Activated CD4-positive, alpha-beta T cell treated with anti-CD3 and anti-CD28 coated beads for 36 hours (primary cell): Measurements from ENCODE around the gene STOML1. TPM values are rescaled to one million over a fixed set of nuclear protein-coding genes. Genes with fewer than 3 reads are reported as not detected.

Experiments used
- ATAC-seq: fragments of 200-7000 bp; cut with Tn5 transposase; one replicate; pipeline ENCODE4 v1.10.0; 2021; ENCODE audit warnings: mild to moderate bottlenecking, moderate library complexity
- CTCF ChIA-PET: fragments of 350-600 bp; sonication (Branson Sonifier 250); formaldehyde crosslinking; loops from one replicate; lab custom pipeline; 2021; ENCODE audit warnings: antibody characterized with exemption; lab: Charles Lee
- POLR2A ChIA-PET: fragments of 350-600 bp; sonication (Branson Sonifier 250); formaldehyde crosslinking; loops from one replicate; lab custom pipeline; 2021; ENCODE audit warnings: antibody characterized with exemption, inconsistent platforms; lab: Charles Lee
- DNase-seq: peaks from one replicate; pipeline ENCODE4 v3.0.0-alpha.2; 2020
- H3K27ac Mint-ChIP-seq: one replicate; pipeline ENCODE4 v1.8.0; 2021; ENCODE audit warnings: mixed read lengths
- H3K27me3 Mint-ChIP-seq: one replicate; pipeline ENCODE4 v1.8.0; 2021; ENCODE audit warnings: mixed read lengths
- H3K36me3 Mint-ChIP-seq: one replicate; pipeline ENCODE4 v1.8.0; 2021; ENCODE audit warnings: low read depth, mixed read lengths
- H3K4me1 Mint-ChIP-seq: one replicate; pipeline ENCODE4 v1.8.0; 2021; ENCODE audit warnings: mixed read lengths
- H3K4me3 Mint-ChIP-seq: one replicate; pipeline ENCODE4 v1.8.0; 2021; ENCODE audit warnings: mild to moderate bottlenecking, moderate library complexity, mixed read lengths
- H3K9me3 Mint-ChIP-seq: one replicate; pipeline ENCODE4 v1.8.0; 2021; ENCODE audit warnings: low read depth, mixed read lengths
- intact Hi-C, 2 experiments: fragments of 100-400 bp; cut with DNase I in 1 of 2; cut with micrococcal nuclease in 1 of 2; formaldehyde crosslinking; loops; one replicate each; pipeline versions ENCODE4 v1.14.2 to v1.15.1; 2022 to 2024; cut with DNase I, micrococcal nuclease
- total RNA-seq, 2 experiments: library from RNA; stranded (reverse); gene quantifications; one replicate each; pipeline ENCODE4 v1.2.3, GENCODE V29; 2021

The STOML1 gene
- total RNA-seq, 2 experiments from 2014 or later, result 6.3 to 7.1 TPM

- Mint-ChIP-seq H3K4me3 (peak overlapping the region; percentile 91), H3K27ac (peak overlapping the region; percentile 98), H3K4me1 (peaks cover 67% of the 10 kb centered on the region), H3K9me3 (no peaks in the 10 kb centered on the region), H3K36me3 (peaks cover 23% of the 10 kb centered on the region), H3K27me3 (no peaks in the 10 kb centered on the region)
- ChIA-PET POLR2A (interaction anchor here (1.0 to 1.8 kb wide), 4 partner anchors 12 to 466 kb away, joined by 3 to 7 read pairs (median 5); partner anchors contain the start of gene UBL7), CTCF (interaction anchor here (0.8 to 6.1 kb wide), 7 partner anchors 11 to 54 kb away, joined by 3 to 54 read pairs (median 11); no protein-coding TSS in a partner anchor)
- ATAC-seq, result no peak
- intact Hi-C loops, result loop anchor here (1.0 to 10.0 kb wide), 19 partner anchors 12 to 1760 kb away; partner anchors contain the start of genes ARID3B (in 2 of the 2), ADPGK (in 1 of the 2), ARIH1 (in 1 of the 2) and C15orf39 (in 1 of the 2)
- DNase-seq, result peak; percentile 39
These were observed 3.0 kb upstream of the STOML1 start for GRCh38 chr15:73994912-73995622.

- DNase-seq, result peak; percentile 98
- intact Hi-C loops, result loop anchor here (1.0 to 10.0 kb wide), 18 partner anchors 13 to 1760 kb away; partner anchors contain the start of genes ARID3B (in 2 of the 2), ADPGK (in 1 of the 2), ARIH1 (in 1 of the 2) and C15orf39 (in 1 of the 2)
- Mint-ChIP-seq H3K4me1 (peaks cover 63% of the 10 kb centered on the region), H3K27me3 (no peaks in the 10 kb centered on the region), H3K27ac (peak within 1 kb of the TSS; percentile 98), H3K36me3 (peaks cover 23% of the 10 kb centered on the region), H3K9me3 (no peaks in the 10 kb centered on the region), H3K4me3 (peak within 1 kb of the TSS; percentile 91)
- ChIA-PET POLR2A (interaction anchor here (0.8 to 1.8 kb wide), 5 partner anchors 9 to 467 kb away, joined by 3 to 7 read pairs (median 3); partner anchors contain the start of gene UBL7), CTCF (interaction anchor here (0.8 to 6.1 kb wide), 14 partner anchors 12 to 1209 kb away, joined by 3 to 54 read pairs (median 4); no protein-coding TSS in a partner anchor)
- ATAC-seq, result peak; percentile 89
These were observed 2.4 kb upstream of the STOML1 start, which contains the start of gene PML for GRCh38 chr15:73994413-73994883. Gene PML (plus strand): TSS chr15:73994716. CDS start chr15:73994813, 97 bp downstream.

DNA sequence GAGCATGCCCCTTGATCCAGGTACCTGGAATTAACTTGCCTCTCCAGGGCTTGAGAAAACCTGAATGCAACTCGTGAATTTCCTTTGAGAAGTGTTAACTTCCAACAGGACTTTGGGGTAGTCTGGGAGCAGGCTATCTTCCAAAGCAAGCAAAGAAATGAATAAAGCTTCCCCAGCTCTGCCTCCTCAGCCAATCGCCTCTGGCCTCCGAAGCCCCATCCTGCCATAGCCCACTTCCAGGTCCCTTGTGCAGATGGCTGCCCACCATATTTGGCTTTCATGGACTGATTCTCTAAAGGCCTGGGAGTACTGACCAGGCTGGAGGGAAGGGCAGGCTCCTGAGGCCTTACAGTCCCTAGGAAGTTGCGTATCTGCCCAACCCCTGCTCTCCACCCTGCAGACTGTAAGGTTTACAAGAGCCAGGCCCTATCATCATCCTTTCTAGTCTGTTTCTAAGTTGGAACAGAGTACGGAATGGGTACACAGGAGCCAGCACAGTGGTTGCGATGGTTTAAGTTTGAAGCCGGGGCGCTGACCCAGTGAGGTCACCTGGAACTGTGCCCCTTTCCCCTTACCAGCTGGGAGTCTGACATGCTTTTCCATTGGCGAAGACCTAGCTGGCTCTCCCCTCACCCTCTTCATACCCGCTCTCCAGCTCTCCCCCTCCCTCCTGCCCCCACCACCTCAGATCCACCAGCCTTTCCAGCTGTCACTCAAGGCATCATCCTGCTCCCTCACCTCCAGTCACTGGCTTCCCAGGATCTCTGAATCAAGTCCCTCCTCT, 1.3 kb upstream of the STOML1 start:
- Mint-ChIP-seq H3K27me3 (no peaks in the 10 kb centered on the region), H3K4me1 (peaks cover 53% of the 10 kb centered on the region), H3K27ac (peak overlapping the region; percentile 98), H3K36me3 (peaks cover 17% of the 10 kb centered on the region), H3K9me3 (no peaks in the 10 kb centered on the region), H3K4me3 (peak overlapping the region; percentile 91)
- intact Hi-C loops, result loop anchor here (2.0 to 10.0 kb wide), 12 partner anchors 359 to 1759 kb away; partner anchors contain the start of genes ADPGK (in 1 of the 2), ARID3B (in 1 of the 2), ARIH1 (in 1 of the 2) and C15orf39 (in 1 of the 2)
- ATAC-seq, result no peak
- ChIA-PET CTCF (interaction anchor here (0.6 to 6.1 kb wide), 17 partner anchors 11 to 1755 kb away, joined by 3 to 54 read pairs (median 4); no protein-coding TSS in a partner anchor), POLR2A (interaction anchor here (1.5 to 1.8 kb wide), 2 partner anchors 8 to 468 kb away, joined by 3 to 7 read pairs; partner anchors contain the start of gene UBL7)
- DNase-seq, result no peak

- CTCF ChIA-PET, result interaction anchor here (0.6 to 6.1 kb wide), 9 partner anchors 10 to 1754 kb away, joined by 3 to 54 read pairs (median 4); no protein-coding TSS in a partner anchor
- DNase-seq (no peak), ATAC-seq (no peak)
- intact Hi-C loops, result loop anchor here (1.0 to 10.0 kb wide), 13 partner anchors 358 to 1758 kb away; partner anchors contain the start of genes ADPGK (in 1 of the 2), ARID3B (in 1 of the 2), ARIH1 (in 1 of the 2) and C15orf39 (in 1 of the 2)
- POLR2A ChIA-PET, result no interaction called here
- no peaks in the 10 kb centered on the region for H3K27me3 Mint-ChIP-seq
- H3K9me3 Mint-ChIP-seq, result no peaks in the 10 kb centered on the region
- H3K4me1 Mint-ChIP-seq, result peaks cover 48% of the 10 kb centered on the region
- peaks cover 9% of the 10 kb centered on the region for H3K36me3 Mint-ChIP-seq
- peak overlapping the region; percentile 74 for H3K4me3 Mint-ChIP-seq
- H3K27ac Mint-ChIP-seq, result peak overlapping the region; percentile 86
These were observed 451 bp upstream of the STOML1 start for GRCh38 chr15:73992594-73992898.

- ATAC-seq (no peak), DNase-seq (no peak)
- Mint-ChIP-seq H3K27me3 (no peaks in the 10 kb centered on the region), H3K4me3 (peak overlapping the region; percentile 74), H3K9me3 (no peaks in the 10 kb centered on the region), H3K36me3 (peaks cover 2% of the 10 kb centered on the region), H3K4me1 (peaks cover 37% of the 10 kb centered on the region), H3K27ac (no peak overlapping the region)
- CTCF ChIA-PET, result interaction anchor here (0.6 to 6.1 kb wide), 7 partner anchors 9 to 117 kb away, joined by 3 to 54 read pairs (median 4); partner anchors contain the start of gene TBC1D21
- POLR2A ChIA-PET, result no interaction called here
- intact Hi-C loops, result loop anchor here (5.0 to 10.0 kb wide), 11 partner anchors 356 to 1756 kb away; partner anchors contain the start of genes ADPGK (in 1 of the 2), ARID3B (in 1 of the 2), ARIH1 (in 1 of the 2) and C15orf39 (in 1 of the 2)
These were observed 835 bp downstream of the STOML1 start for GRCh38 chr15:73991260-73991659.

DNA sequence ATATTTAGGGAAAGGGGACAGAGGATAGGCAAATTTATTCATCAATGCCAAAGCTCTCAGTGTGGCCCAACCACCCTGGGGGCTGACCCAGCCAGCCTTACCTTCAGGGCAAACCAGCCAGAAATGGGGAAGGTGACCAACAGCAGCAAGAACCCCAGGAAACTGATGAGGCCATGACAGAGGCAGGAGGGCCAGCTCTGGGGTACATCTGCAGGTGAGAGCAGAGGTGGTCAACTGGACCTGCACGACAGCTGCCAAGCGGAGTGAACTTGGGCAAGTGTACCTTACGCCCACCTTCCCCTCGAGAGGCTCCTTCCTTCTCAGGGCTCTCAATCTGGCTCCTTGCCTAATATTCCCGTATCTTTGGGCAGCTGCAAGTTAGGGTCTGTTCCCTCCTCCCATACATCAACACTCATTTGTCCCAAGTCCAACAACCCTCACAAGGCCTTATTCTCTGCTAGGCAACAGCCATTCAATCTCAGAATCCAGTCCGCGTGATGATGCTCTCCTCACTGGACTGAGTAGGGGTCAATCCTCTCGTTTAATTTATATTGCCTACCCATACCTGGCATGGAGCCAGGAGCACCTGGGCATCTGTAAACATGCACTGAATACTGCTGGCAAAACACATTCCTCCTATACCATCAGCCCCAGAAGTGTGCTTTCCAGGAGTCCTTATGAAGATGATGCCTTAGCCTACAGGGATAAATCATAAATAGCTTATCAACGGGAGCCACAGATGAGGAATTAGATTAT, 1.7 kb downstream of the STOML1 start:
- ChIA-PET POLR2A (no interaction called here), CTCF (interaction anchor here (0.7 to 6.3 kb wide), 8 partner anchors 8 to 753 kb away, joined by 3 to 57 read pairs (median 4); partner anchors contain the start of gene TBC1D21)
- Mint-ChIP-seq H3K9me3 (no peaks in the 10 kb centered on the region), H3K4me3 (no peak overlapping the region), H3K27me3 (no peaks in the 10 kb centered on the region), H3K4me1 (peaks cover 34% of the 10 kb centered on the region), H3K36me3 (peaks cover 5% of the 10 kb centered on the region), H3K27ac (no peak overlapping the region)
- intact Hi-C loops, result loop anchor here (5.0 to 10.0 kb wide), 11 partner anchors 356 to 1756 kb away; partner anchors contain the start of genes ADPGK (in 1 of the 2), ARID3B (in 1 of the 2), ARIH1 (in 1 of the 2) and C15orf39 (in 1 of the 2)
- DNase-seq (no peak), ATAC-seq (no peak)

- DNase-seq, result no peak
- CTCF ChIA-PET, result interaction anchor here (0.6 to 6.3 kb wide), 5 partner anchors 17 to 752 kb away, joined by 3 to 57 read pairs (median 8); no protein-coding TSS in a partner anchor
- peaks cover 5% of the 10 kb centered on the region for H3K36me3 Mint-ChIP-seq
- peaks cover 34% of the 10 kb centered on the region for H3K4me1 Mint-ChIP-seq
- POLR2A ChIA-PET, result no interaction called here
- H3K27ac Mint-ChIP-seq, result no peak overlapping the region
- no peaks in the 10 kb centered on the region for H3K27me3 Mint-ChIP-seq
- no peaks in the 10 kb centered on the region for H3K9me3 Mint-ChIP-seq
- no peak for ATAC-seq
- H3K4me3 Mint-ChIP-seq, result no peak overlapping the region
- intact Hi-C loops, result no loop called here
These were observed 2.9 kb downstream of the STOML1 start for GRCh38 chr15:73989001-73989798.

- H3K4me1 Mint-ChIP-seq, result peaks cover 27% of the 10 kb centered on the region
- H3K27ac Mint-ChIP-seq, result no peak overlapping the region
- no peak overlapping the region for H3K4me3 Mint-ChIP-seq
- ChIA-PET POLR2A (no interaction called here), CTCF (interaction anchor here (1.6 to 6.3 kb wide), 3 partner anchors 16 to 60 kb away, joined by 8 to 57 read pairs (median 8); no protein-coding TSS in a partner anchor)
- no peaks in the 10 kb centered on the region for H3K9me3 Mint-ChIP-seq
- ATAC-seq (no peak), DNase-seq (no peak)
- no peaks in the 10 kb centered on the region for H3K27me3 Mint-ChIP-seq
- H3K36me3 Mint-ChIP-seq, result peaks cover 8% of the 10 kb centered on the region
- intact Hi-C loops, result no loop called here
These were observed 3.6 kb downstream of the STOML1 start for GRCh38 chr15:73988445-73988969.
